Panc1 (cell line): ENCODE data around the gene HYAL3. TPM values are rescaled to one million over a fixed set of nuclear protein-coding genes. Genes with fewer than 3 reads are reported as not detected.

Experiments used
- ATAC-seq: fragments of 200-7000 bp; cut with Tn5 transposase; 2 replicates; pipeline ENCODE4 v1.9.1; 2020; ENCODE audit warnings: mild to moderate bottlenecking, moderate library complexity
- BruUV-seq: library from RNA; stranded (reverse); fragments of 400-500 nt; replicated peaks from 2 replicates; lab custom pipeline; 2021; lab: Mats Ljungman, UMichigan
- CTCF ChIA-PET: fragments of 300-600 bp; sonication (Branson Sonifier 250); formaldehyde crosslinking; loops from one replicate; lab custom pipeline; 2022; ENCODE audit warnings: antibody characterized with exemption; lab: Charles Lee
- POLR2A ChIA-PET: fragments of 300-600 bp; sonication (Branson Sonifier 250); formaldehyde crosslinking; loops from one replicate; lab custom pipeline; 2022; ENCODE audit warnings: antibody characterized with exemption; lab: Charles Lee
- DNase-seq: peaks from one replicate; pipeline ENCODE4 v3.0.0-alpha.2; 2010; ENCODE audit warnings: low read depth, low spot score
- H3K27ac ChIP-seq: 2 replicates; pipeline ENCODE4 v1.5.1; 2011; ENCODE audit warnings: mild to moderate bottlenecking, low read length, inconsistent platforms
- H3K27me3 ChIP-seq: fragments of 200-500 bp; sonication (Bioruptor generic); 2 replicates; pipeline ENCODE4 v1.6.0; 2014; ENCODE audit warnings: low read length, inconsistent platforms; ENCODE audit not compliant: control insufficient read depth, insufficient read depth
- H3K36me3 ChIP-seq: fragments of 200-500 bp; sonication (Bioruptor generic); 2 replicates; pipeline ENCODE4 v1.5.1; 2014; ENCODE audit warnings: inconsistent platforms, mild to moderate bottlenecking, low read length, moderate library complexity; ENCODE audit not compliant: control insufficient read depth, insufficient read depth
- H3K4me1 ChIP-seq: 2 replicates; pipeline ENCODE4 v1.5.1; 2011; ENCODE audit warnings: inconsistent platforms, mild to moderate bottlenecking, low read length, moderate library complexity; ENCODE audit not compliant: control insufficient read depth, insufficient read depth
- H3K4me3 ChIP-seq, 2 experiments: 2 replicates each; pipeline ENCODE4 v1.5.1; 2011 to 2012; ENCODE audit warnings: low read depth in 2 of 2, low read length in 2 of 2, mild to moderate bottlenecking in 2 of 2, inconsistent platforms in 1 of 2, moderate library complexity in 1 of 2
- H3K9me3 ChIP-seq: fragments of 200-500 bp; sonication (Bioruptor generic); 2 replicates; pipeline ENCODE4 v1.5.1; 2014; ENCODE audit warnings: low read depth, mild to moderate bottlenecking, inconsistent platforms, low read length, moderate library complexity; ENCODE audit not compliant: control insufficient read depth, insufficient read depth
- POLR2AphosphoS5 ChIP-seq: IDR thresholded peaks from 2 replicates; pipeline ENCODE4 v1.6.1; 2012; ENCODE audit warnings: mild to moderate bottlenecking, low read depth, low read length, moderate library complexity
- SIN3A ChIP-seq: IDR thresholded peaks from 2 replicates; pipeline ENCODE4 v1.6.1; 2012; ENCODE audit warnings: low read depth, mild to moderate bottlenecking, low read length, moderate library complexity, borderline replicate concordance; ENCODE audit not compliant: insufficient read depth
- TCF7L2 ChIP-seq: IDR thresholded peaks from 2 replicates; pipeline ENCODE4 v1.6.1; 2011; ENCODE audit warnings: mild to moderate bottlenecking, low read depth, low read length, inconsistent platforms
- in situ Hi-C: cut with HindIII; loops from 2 replicates; pipeline ENCODE4 v1.10.0; 2016; ENCODE audit warnings: low sequenced_read_pairs, low pct_unique_long_range_greater_than_20kb
- intact Hi-C: fragments of 100-400 bp; cut with micrococcal nuclease; formaldehyde crosslinking; loops from one replicate; pipeline ENCODE4 v1.10.0; 2022; ENCODE audit not compliant: unreplicated experiment
- total RNA-seq: library from RNA; stranded (reverse); gene quantifications from one replicate; pipeline ENCODE4 v1.2.1, GENCODE V29; 2021; ENCODE audit not compliant: unreplicated experiment
- TF ChIP-seq, protein P1 (sequence below), 2 experiments: IDR thresholded peaks; 2 replicates each; pipeline ENCODE4 v1.6.1; 2011 to 2012; ENCODE audit warnings: low read depth in 2 of 2, control low read depth in 1 of 2, low read length in 1 of 2, mild to moderate bottlenecking in 1 of 2, moderate library complexity in 1 of 2; ENCODE audit not compliant: insufficient read depth in 1 of 2
- TF ChIP-seq, protein P2 (sequence below): fragments of 450-650 bp; IDR thresholded peaks from 2 replicates; pipeline ENCODE4 v1.5.1; 2017; ENCODE audit warnings: mild to moderate bottlenecking

Gene HYAL3
- total RNA-seq, 1 experiment from 2014 or later: 3.9 TPM

DNA sequence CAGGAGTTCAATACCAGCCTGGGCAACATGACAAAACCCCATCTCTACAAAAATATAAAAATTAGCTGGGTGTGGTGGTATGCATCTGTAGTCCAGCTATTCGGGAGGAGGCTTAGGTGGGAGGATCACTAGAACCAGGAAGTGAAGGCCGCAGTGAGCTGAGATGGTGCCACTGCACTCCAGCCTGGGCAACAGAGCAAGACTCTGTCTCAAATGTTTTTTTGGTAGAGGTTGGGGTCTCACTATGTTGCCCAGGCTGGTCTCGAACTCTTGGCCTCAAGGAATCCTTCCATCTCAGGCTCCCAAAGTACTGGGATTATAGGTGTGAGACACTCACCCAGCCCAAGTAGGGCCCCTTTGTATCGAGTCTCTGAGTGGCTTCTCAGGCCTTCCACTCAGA is 5.1 kb downstream of the HYAL3 start:
- peaks cover 13% of the 10 kb centered on the region for H3K4me1 ChIP-seq
- no peak overlapping the region for H3K27ac ChIP-seq
- intact Hi-C loops: no loop called here
- no TSS peak for BruUV-seq
- no peak for TF ChIP-seq TCF7L2
- TF ChIP-seq, protein P1, sequence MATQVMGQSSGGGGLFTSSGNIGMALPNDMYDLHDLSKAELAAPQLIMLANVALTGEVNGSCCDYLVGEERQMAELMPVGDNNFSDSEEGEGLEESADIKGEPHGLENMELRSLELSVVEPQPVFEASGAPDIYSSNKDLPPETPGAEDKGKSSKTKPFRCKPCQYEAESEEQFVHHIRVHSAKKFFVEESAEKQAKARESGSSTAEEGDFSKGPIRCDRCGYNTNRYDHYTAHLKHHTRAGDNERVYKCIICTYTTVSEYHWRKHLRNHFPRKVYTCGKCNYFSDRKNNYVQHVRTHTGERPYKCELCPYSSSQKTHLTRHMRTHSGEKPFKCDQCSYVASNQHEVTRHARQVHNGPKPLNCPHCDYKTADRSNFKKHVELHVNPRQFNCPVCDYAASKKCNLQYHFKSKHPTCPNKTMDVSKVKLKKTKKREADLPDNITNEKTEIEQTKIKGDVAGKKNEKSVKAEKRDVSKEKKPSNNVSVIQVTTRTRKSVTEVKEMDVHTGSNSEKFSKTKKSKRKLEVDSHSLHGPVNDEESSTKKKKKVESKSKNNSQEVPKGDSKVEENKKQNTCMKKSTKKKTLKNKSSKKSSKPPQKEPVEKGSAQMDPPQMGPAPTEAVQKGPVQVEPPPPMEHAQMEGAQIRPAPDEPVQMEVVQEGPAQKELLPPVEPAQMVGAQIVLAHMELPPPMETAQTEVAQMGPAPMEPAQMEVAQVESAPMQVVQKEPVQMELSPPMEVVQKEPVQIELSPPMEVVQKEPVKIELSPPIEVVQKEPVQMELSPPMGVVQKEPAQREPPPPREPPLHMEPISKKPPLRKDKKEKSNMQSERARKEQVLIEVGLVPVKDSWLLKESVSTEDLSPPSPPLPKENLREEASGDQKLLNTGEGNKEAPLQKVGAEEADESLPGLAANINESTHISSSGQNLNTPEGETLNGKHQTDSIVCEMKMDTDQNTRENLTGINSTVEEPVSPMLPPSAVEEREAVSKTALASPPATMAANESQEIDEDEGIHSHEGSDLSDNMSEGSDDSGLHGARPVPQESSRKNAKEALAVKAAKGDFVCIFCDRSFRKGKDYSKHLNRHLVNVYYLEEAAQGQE (IDR thresholded peaks at IDR 0.05; ENCODE audit: insufficient read depth in 1 of 2, low read depth in 2 of 2, low read length in 1 of 2): no peak
- TF ChIP-seq POLR2AphosphoS5: no peak
- no peak for TF ChIP-seq SIN3A
- TF ChIP-seq, protein P2, sequence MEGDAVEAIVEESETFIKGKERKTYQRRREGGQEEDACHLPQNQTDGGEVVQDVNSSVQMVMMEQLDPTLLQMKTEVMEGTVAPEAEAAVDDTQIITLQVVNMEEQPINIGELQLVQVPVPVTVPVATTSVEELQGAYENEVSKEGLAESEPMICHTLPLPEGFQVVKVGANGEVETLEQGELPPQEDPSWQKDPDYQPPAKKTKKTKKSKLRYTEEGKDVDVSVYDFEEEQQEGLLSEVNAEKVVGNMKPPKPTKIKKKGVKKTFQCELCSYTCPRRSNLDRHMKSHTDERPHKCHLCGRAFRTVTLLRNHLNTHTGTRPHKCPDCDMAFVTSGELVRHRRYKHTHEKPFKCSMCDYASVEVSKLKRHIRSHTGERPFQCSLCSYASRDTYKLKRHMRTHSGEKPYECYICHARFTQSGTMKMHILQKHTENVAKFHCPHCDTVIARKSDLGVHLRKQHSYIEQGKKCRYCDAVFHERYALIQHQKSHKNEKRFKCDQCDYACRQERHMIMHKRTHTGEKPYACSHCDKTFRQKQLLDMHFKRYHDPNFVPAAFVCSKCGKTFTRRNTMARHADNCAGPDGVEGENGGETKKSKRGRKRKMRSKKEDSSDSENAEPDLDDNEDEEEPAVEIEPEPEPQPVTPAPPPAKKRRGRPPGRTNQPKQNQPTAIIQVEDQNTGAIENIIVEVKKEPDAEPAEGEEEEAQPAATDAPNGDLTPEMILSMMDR: no peak
- in situ Hi-C loops: no loop called here
- CTCF ChIA-PET: interaction anchor here (0.6 kb wide), 1 partner anchor 27 kb away, joined by 3 read pairs; no protein-coding TSS in a partner anchor
- H3K27me3 ChIP-seq: no peaks in the 10 kb centered on the region
- no peak overlapping the region for H3K4me3 ChIP-seq
- no peak for DNase-seq
- no peaks in the 10 kb centered on the region for H3K36me3 ChIP-seq
- ATAC-seq: no peak
- H3K9me3 ChIP-seq: no peaks in the 10 kb centered on the region
- POLR2A ChIA-PET: no interaction called here

DNA sequence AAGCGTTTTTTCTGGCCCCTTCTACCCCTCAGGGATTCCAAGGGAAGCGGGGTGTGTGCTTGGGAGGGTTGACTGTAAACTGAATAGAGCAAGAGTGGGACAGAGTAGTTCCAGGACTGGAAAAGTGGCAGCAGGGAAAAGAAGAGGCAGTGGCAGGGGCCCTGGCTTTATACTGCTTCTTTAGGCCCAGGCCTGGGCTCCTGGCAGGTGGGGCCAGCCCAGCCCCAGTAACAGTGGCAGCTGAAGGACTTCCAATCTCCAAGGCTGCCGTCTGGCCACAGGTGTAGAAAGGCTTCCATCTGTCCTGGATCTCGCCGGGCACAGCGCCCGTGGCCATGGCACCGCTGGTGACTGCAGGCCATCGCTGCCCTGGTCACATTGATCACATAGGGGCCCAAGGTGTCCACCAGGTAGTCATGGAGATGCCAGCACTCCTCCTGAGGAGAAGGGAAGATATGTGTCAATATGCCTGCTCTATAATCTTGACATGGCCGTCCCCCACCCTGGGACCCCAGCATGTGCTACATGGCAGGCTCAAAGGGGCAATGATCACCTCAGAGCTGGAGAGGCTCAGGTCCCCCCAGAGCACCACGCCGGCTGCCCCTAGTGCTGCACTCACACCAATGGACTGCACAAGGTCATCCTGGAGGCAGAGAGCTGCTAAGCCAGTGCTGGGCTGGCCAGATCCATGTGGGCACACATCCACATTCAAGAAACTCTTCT is 6.0 kb downstream of the HYAL3 start:
- Histone ChIP-seq H3K9me3 (no peaks in the 10 kb centered on the region), H3K4me1 (peaks cover 10% of the 10 kb centered on the region), H3K27me3 (no peaks in the 10 kb centered on the region), H3K36me3 (no peaks in the 10 kb centered on the region), H3K27ac (peak overlapping the region; percentile 89), H3K4me3 (peak overlapping the region; percentile 57 to 89)
- POLR2A ChIA-PET: no interaction called here
- TF ChIP-seq, protein P1 (IDR thresholded peaks at IDR 0.05; ENCODE audit: insufficient read depth in 1 of 2, low read depth in 2 of 2, low read length in 1 of 2): no peak
- no peak for TF ChIP-seq TCF7L2
- TF ChIP-seq, protein P2: no peak
- TF ChIP-seq POLR2AphosphoS5: no peak
- TF ChIP-seq SIN3A: no peak
- CTCF ChIA-PET: interaction anchor here (0.6 to 0.7 kb wide), 2 partner anchors 28 to 67 kb away, joined by 3 read pairs; no protein-coding TSS in a partner anchor
- intact Hi-C loops (no loop called here), in situ Hi-C loops (no loop called here)
- no peak for DNase-seq
- no TSS peak for BruUV-seq
- ATAC-seq: no peak
